Measurements from ENCODE around the gene TRH.
A peak's percentile ranks its signal among the peaks of the same experiment; 100 is the strongest.

The TRH gene, protein sequence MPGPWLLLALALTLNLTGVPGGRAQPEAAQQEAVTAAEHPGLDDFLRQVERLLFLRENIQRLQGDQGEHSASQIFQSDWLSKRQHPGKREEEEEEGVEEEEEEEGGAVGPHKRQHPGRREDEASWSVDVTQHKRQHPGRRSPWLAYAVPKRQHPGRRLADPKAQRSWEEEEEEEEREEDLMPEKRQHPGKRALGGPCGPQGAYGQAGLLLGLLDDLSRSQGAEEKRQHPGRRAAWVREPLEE

DNA sequence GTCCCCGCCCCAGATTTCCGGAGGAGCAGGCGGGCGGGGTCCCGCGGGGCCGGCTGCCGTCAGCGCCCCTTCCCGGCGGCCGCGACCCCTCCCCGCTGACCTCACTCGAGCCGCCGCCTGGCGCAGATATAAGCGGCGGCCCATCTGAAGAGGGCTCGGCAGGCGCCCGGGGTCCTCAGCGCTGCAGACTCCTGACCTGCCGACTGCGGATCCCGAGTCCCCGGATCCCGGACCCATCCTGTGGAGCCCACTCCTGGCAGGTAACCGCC is at the start of gene TRH:
TRH (plus strand) TSS at position 157 of the 269 bp plus-strand sequence. CDS start 1,097 bp downstream, outside the sequence.
- peaks cover 30 to 34% of the 10 kb centered on the region in 2 donors for H3K27me3 ChIP-seq (ENCODE audit: control insufficient read depth in 2 of 2, insufficient read depth in 2 of 2, low read length in 2 of 2)

GRCh38 chr3:129927072-129927471 is 47.4 kb upstream of the TRH start:
- H3K36me3 ChIP-seq (ENCODE audit: control insufficient read depth in 2 of 2, insufficient read depth in 2 of 2, low read length in 2 of 2) = no peaks in the 10 kb centered on the region

More for the DNA sequence above, at the start of gene TRH:
- Histone ChIP-seq H3K4me1 (ENCODE audit: control insufficient read depth in 2 of 2, insufficient read depth in 2 of 2, low read length in 2 of 2) (peaks cover 0 to 3% of the 10 kb centered on the region in 2 donors), H3K4me3 (ENCODE audit: low read length in 2 of 2) (peak within 1 kb of the TSS in 1 of 2 donors; percentile 38), H3K36me3 (ENCODE audit: control insufficient read depth in 2 of 2, insufficient read depth in 2 of 2, low read length in 2 of 2) (no peaks in the 10 kb centered on the region), H3K9ac (ENCODE audit: low read depth in 1 of 2, low read length in 2 of 2) (no peak within 1 kb of the TSS), H3K27ac (ENCODE audit: low read depth in 2 of 2, low read length in 2 of 2) (no peak within 1 kb of the TSS), H3K9me3 (ENCODE audit: control insufficient read depth in 2 of 2, low read length in 2 of 2) (no peaks in the 10 kb centered on the region)

DNA sequence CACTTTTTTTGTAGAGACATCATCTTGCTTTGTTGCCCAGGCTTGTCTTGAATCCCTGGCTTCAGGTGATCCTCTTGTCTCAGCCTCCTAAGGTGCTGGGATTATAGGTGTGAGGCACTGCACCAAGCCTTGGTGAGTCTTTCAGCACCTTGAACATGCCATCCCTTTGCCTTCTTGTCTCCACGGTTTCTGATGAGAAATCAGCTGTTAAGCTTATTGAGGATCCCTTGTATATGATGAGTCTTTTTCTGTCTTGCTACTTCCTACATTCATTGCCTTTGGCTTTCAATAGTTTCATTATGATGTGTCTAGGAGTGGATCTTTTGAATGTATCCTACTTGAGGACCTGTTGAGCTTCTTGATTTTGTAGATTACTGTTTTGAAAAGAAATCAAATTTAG is 45.1 kb upstream of the TRH start:
- peaks cover 0 to 5% of the 10 kb centered on the region in 2 donors for H3K9me3 ChIP-seq (ENCODE audit: control insufficient read depth in 2 of 2, low read length in 2 of 2)
- no peak overlapping the region for H3K9ac ChIP-seq (ENCODE audit: low read depth in 1 of 2, low read length in 2 of 2)
- no peaks in the 10 kb centered on the region for H3K27me3 ChIP-seq (ENCODE audit: control insufficient read depth in 2 of 2, insufficient read depth in 2 of 2, low read length in 2 of 2)
- H3K27ac ChIP-seq (ENCODE audit: low read depth in 2 of 2, low read length in 2 of 2) = no peak overlapping the region
- H3K4me1 ChIP-seq (ENCODE audit: control insufficient read depth in 2 of 2, insufficient read depth in 2 of 2, low read length in 2 of 2) = peaks cover 0 to 1% of the 10 kb centered on the region in 2 donors
- no peak overlapping the region for H3K4me3 ChIP-seq (ENCODE audit: low read length in 2 of 2)
- H3K36me3 ChIP-seq (ENCODE audit: control insufficient read depth in 2 of 2, insufficient read depth in 2 of 2, low read length in 2 of 2) = no peaks in the 10 kb centered on the region

More at GRCh38 chr3:129927072-129927471, 47.4 kb upstream of the TRH start:
- H3K9ac ChIP-seq (ENCODE audit: low read depth in 1 of 2, low read length in 2 of 2) = no peak overlapping the region
- H3K27me3 ChIP-seq (ENCODE audit: control insufficient read depth in 2 of 2, insufficient read depth in 2 of 2, low read length in 2 of 2) = no peaks in the 10 kb centered on the region
- peaks cover 0 to 5% of the 10 kb centered on the region in 2 donors for H3K9me3 ChIP-seq (ENCODE audit: control insufficient read depth in 2 of 2, low read length in 2 of 2)
- H3K4me1 ChIP-seq (ENCODE audit: control insufficient read depth in 2 of 2, insufficient read depth in 2 of 2, low read length in 2 of 2) = no peaks in the 10 kb centered on the region
- H3K27ac ChIP-seq (ENCODE audit: low read depth in 2 of 2, low read length in 2 of 2) = no peak overlapping the region
- no peak overlapping the region for H3K4me3 ChIP-seq (ENCODE audit: low read length in 2 of 2)

GRCh38 chr3:129933471-129933870 is 41.0 kb upstream of the TRH start:
- H3K9me3 ChIP-seq (ENCODE audit: control insufficient read depth in 2 of 2, low read length in 2 of 2) = peaks cover 0 to 5% of the 10 kb centered on the region in 2 donors
- no peak overlapping the region for H3K27ac ChIP-seq (ENCODE audit: low read depth in 2 of 2, low read length in 2 of 2)
- no peak overlapping the region for H3K9ac ChIP-seq (ENCODE audit: low read depth in 1 of 2, low read length in 2 of 2)
- H3K27me3 ChIP-seq (ENCODE audit: control insufficient read depth in 2 of 2, insufficient read depth in 2 of 2, low read length in 2 of 2) = no peaks in the 10 kb centered on the region
- H3K36me3 ChIP-seq (ENCODE audit: control insufficient read depth in 2 of 2, insufficient read depth in 2 of 2, low read length in 2 of 2) = no peaks in the 10 kb centered on the region
- H3K4me1 ChIP-seq (ENCODE audit: control insufficient read depth in 2 of 2, insufficient read depth in 2 of 2, low read length in 2 of 2) = peaks cover 0 to 2% of the 10 kb centered on the region in 2 donors
- H3K4me3 ChIP-seq (ENCODE audit: low read length in 2 of 2) = no peak overlapping the region

DNA sequence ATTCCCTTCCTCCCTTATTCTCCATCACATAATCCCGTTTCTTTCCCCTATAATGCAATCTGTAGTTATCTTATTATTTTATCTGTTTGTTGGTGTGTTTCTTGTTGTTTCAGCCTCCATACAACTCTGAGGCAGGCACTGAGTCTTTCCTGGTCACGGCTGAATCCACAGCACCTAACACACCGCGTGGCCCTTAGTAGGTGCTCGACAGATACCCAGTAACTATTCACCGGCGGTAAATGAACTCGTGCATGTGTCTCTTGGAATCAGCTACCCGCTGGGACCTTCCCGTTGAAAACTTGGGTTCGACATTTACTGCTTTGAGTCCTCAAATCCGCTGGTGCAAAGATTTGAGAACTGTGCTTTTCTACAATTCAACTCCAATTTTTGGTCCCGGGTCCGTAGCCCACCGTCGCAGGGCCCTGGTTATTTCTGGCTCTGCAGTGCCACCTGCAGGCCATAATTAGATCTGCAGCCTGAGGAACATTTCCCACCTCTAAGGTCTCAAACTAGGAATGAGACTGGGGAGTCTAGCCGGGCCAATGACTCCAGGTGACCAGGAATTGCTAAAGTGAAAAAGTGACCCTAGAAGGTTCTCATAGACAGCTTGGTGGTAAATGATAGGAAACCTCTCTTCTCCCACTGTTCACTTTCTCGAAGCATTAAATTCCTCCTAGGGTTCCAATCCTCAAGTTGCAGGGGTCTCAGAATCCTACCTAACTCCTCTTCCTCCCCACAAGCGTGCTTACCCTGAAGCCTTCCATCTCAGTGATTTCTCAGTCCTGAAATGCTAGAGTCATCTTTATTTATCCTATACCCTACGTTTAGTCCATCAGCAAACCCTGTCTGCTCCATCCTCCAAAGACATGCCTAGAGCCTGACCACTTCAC is 40.0 kb upstream of the TRH start:
- H3K9ac ChIP-seq (ENCODE audit: low read depth in 1 of 2, low read length in 2 of 2) = no peak overlapping the region
- H3K4me3 ChIP-seq (ENCODE audit: low read length in 2 of 2) = peak overlapping the region; percentile 51 to 63
- no peak overlapping the region for H3K27ac ChIP-seq (ENCODE audit: low read depth in 2 of 2, low read length in 2 of 2)

DNA sequence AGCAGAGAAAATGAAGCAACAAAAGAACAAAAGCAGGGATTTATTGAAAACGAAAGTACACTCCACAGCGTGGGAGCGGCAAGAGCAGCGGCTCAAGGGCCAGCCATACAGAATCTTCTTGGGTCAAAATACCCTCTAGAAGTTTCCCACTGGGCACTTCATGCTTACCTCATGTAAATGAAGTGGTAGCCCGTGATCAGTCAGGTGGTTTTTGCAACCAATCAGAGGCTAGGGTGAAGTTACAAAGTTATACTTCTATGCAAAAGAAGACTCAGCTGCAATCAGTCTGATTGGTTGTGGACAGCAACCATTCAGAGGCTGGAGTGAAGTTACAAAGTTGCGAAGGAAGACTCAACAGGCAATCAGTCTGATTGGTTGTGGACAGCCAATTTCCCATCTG is 37.8 kb upstream of the TRH start:
- peak overlapping the region; percentile 35 to 56 for H3K9ac ChIP-seq (ENCODE audit: low read depth in 1 of 2, low read length in 2 of 2)
- H3K36me3 ChIP-seq (ENCODE audit: control insufficient read depth in 2 of 2, insufficient read depth in 2 of 2, low read length in 2 of 2) = no peaks in the 10 kb centered on the region

More for the DNA sequence above, 40.0 kb upstream of the TRH start:
- peaks cover 0 to 2% of the 10 kb centered on the region in 2 donors for H3K4me1 ChIP-seq (ENCODE audit: control insufficient read depth in 2 of 2, insufficient read depth in 2 of 2, low read length in 2 of 2)
- H3K36me3 ChIP-seq (ENCODE audit: control insufficient read depth in 2 of 2, insufficient read depth in 2 of 2, low read length in 2 of 2) = no peaks in the 10 kb centered on the region
- H3K27me3 ChIP-seq (ENCODE audit: control insufficient read depth in 2 of 2, insufficient read depth in 2 of 2, low read length in 2 of 2) = no peaks in the 10 kb centered on the region
- H3K9me3 ChIP-seq (ENCODE audit: control insufficient read depth in 2 of 2, low read length in 2 of 2) = peaks cover 0 to 3% of the 10 kb centered on the region in 2 donors

GRCh38 chr3:129937717-129938116 is 36.8 kb upstream of the TRH start:
- Histone ChIP-seq H3K27ac (ENCODE audit: low read depth in 2 of 2, low read length in 2 of 2) (no peak overlapping the region), H3K4me1 (ENCODE audit: control insufficient read depth in 2 of 2, insufficient read depth in 2 of 2, low read length in 2 of 2) (peaks cover 0 to 2% of the 10 kb centered on the region in 2 donors), H3K9me3 (ENCODE audit: control insufficient read depth in 2 of 2, low read length in 2 of 2) (no peaks in the 10 kb centered on the region), H3K9ac (ENCODE audit: low read depth in 1 of 2, low read length in 2 of 2) (no peak overlapping the region), H3K27me3 (ENCODE audit: control insufficient read depth in 2 of 2, insufficient read depth in 2 of 2, low read length in 2 of 2) (peaks cover 0 to 2% of the 10 kb centered on the region in 2 donors), H3K36me3 (ENCODE audit: control insufficient read depth in 2 of 2, insufficient read depth in 2 of 2, low read length in 2 of 2) (no peaks in the 10 kb centered on the region), H3K4me3 (ENCODE audit: low read length in 2 of 2) (no peak overlapping the region)

More for the DNA sequence above, 37.8 kb upstream of the TRH start:
- Histone ChIP-seq H3K9me3 (ENCODE audit: control insufficient read depth in 2 of 2, low read length in 2 of 2) (no peaks in the 10 kb centered on the region), H3K4me1 (ENCODE audit: control insufficient read depth in 2 of 2, insufficient read depth in 2 of 2, low read length in 2 of 2) (peaks cover 0 to 2% of the 10 kb centered on the region in 2 donors), H3K27ac (ENCODE audit: low read depth in 2 of 2, low read length in 2 of 2) (peak overlapping the region; percentile 68 to 73), H3K4me3 (ENCODE audit: low read length in 2 of 2) (peak overlapping the region; percentile 61 to 79), H3K27me3 (ENCODE audit: control insufficient read depth in 2 of 2, insufficient read depth in 2 of 2, low read length in 2 of 2) (no peaks in the 10 kb centered on the region)

DNA sequence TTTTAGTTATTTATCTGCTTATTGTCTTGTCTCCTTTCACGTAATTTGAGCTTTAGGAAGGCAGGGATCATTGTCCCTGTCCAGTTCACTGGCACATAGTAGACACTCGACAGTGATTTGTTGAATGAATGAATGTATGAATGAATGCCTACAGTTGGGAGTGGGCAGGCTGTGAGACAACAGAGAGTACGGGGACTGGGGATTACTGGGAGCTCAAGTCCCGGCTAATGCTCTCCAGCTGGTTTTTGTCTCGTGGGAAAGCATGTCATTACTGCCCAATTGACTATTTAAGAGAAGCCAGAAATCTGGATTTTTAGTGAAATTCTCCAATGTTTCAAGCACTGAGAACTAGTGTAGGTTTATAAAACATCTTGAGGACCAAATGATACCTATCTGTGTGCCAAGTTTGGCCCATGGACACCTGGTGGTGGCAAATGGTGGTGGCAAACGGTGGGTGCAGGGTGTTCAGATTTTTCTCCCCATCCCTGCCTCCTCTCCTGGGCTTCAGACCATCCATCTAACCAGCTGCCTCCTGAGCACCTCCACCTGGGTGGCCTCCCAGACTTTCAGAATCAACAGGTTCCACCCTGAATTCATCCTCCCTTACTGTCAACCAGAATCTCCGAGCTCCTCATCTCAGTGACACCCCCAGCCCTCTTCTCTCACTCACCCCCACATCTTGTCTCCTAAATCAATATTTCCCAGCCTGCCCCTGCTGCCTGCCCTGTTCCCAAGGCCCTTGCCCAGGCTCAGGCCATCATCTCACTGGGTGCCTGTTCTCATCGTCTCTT is 36.2 kb upstream of the TRH start:
- H3K27ac ChIP-seq (ENCODE audit: low read depth in 2 of 2, low read length in 2 of 2) = no peak overlapping the region
- no peaks in the 10 kb centered on the region for H3K36me3 ChIP-seq (ENCODE audit: control insufficient read depth in 2 of 2, insufficient read depth in 2 of 2, low read length in 2 of 2)
- H3K4me3 ChIP-seq (ENCODE audit: low read length in 2 of 2) = no peak overlapping the region
- peaks cover 0 to 2% of the 10 kb centered on the region in 2 donors for H3K27me3 ChIP-seq (ENCODE audit: control insufficient read depth in 2 of 2, insufficient read depth in 2 of 2, low read length in 2 of 2)
- H3K9ac ChIP-seq (ENCODE audit: low read depth in 1 of 2, low read length in 2 of 2) = no peak overlapping the region
- H3K9me3 ChIP-seq (ENCODE audit: control insufficient read depth in 2 of 2, low read length in 2 of 2) = no peaks in the 10 kb centered on the region
- peaks cover 0 to 2% of the 10 kb centered on the region in 2 donors for H3K4me1 ChIP-seq (ENCODE audit: control insufficient read depth in 2 of 2, insufficient read depth in 2 of 2, low read length in 2 of 2)

DNA sequence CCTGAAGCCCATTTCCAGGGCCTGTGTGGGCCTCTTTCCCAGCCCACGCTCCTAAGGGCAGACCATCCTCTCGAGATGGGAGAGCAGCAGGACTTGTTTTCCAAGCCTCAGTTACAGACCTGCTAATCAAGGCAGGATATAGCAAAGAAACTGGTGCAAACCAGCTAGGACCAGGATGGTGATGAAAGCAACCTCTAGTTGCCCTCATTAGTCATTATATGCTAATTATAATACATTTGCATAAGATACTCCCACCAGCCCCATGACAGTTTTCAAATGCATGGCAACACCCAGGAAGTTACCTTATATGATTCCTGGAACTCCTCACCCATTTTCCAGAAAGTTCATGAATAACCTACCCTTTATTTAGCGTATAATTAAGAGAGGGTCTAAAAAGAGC is 34.4 kb upstream of the TRH start:
- H3K36me3 ChIP-seq (ENCODE audit: control insufficient read depth in 2 of 2, insufficient read depth in 2 of 2, low read length in 2 of 2) = no peaks in the 10 kb centered on the region
- H3K27ac ChIP-seq (ENCODE audit: low read depth in 2 of 2, low read length in 2 of 2) = no peak overlapping the region
- no peak overlapping the region for H3K4me3 ChIP-seq (ENCODE audit: low read length in 2 of 2)
- H3K9ac ChIP-seq (ENCODE audit: low read depth in 1 of 2, low read length in 2 of 2) = no peak overlapping the region
- H3K27me3 ChIP-seq (ENCODE audit: control insufficient read depth in 2 of 2, insufficient read depth in 2 of 2, low read length in 2 of 2) = peaks cover 0 to 2% of the 10 kb centered on the region in 2 donors
- no peaks in the 10 kb centered on the region for H3K9me3 ChIP-seq (ENCODE audit: control insufficient read depth in 2 of 2, low read length in 2 of 2)
- H3K4me1 ChIP-seq (ENCODE audit: control insufficient read depth in 2 of 2, insufficient read depth in 2 of 2, low read length in 2 of 2) = no peaks in the 10 kb centered on the region

All from mucosa of rectum (tissue), 2 donors.